ENCODE data around the gene SLC34A2. TPM values are rescaled to one million over a fixed set of nuclear protein-coding genes. Genes with fewer than 3 reads are reported as not detected.
"Not testable (repeated sequence)": the region's sequence is repeated elsewhere in the genome, so short reads cannot be mapped to it uniquely, and the experiment has no call there.

SLC34A2 gene
- total RNA-seq, 2 donors from 2014 or later: not detected

GRCh38 chr4:25638806-25639205, 16.8 kb upstream of the SLC34A2 start:
- Mint-ChIP-seq H3K9me3 (no peaks in the 10 kb centered on the region), H3K36me3 (no peaks in the 10 kb centered on the region), H3K27ac (no peak overlapping the region), H3K4me1 (ENCODE audit: low read depth in 2 of 2) (peaks cover 10 to 16% of the 10 kb centered on the region in 2 donors), H3K27me3 (peaks cover 10 to 26% of the 10 kb centered on the region in 2 donors), H3K4me3 (no peak overlapping the region)
- ATAC-seq (no peak), DNase-seq (ENCODE audit: low spot score) (no peak)

GRCh38 chr4:25650311-25650710, 5.3 kb upstream of the SLC34A2 start:
- no peaks in the 10 kb centered on the region for H3K9me3 Mint-ChIP-seq
- H3K27ac Mint-ChIP-seq: no peak overlapping the region
- ATAC-seq (no peak), DNase-seq (ENCODE audit: low spot score) (no peak)
- H3K4me3 Mint-ChIP-seq: no peak overlapping the region
- peaks cover 6 to 11% of the 10 kb centered on the region in 2 donors for H3K27me3 Mint-ChIP-seq
- H3K4me1 Mint-ChIP-seq (ENCODE audit: low read depth in 2 of 2): no peaks in the 10 kb centered on the region
- H3K36me3 Mint-ChIP-seq: no peaks in the 10 kb centered on the region

- DNase-seq (ENCODE audit: low spot score): no peak
- no peaks in the 10 kb centered on the region for H3K36me3 Mint-ChIP-seq
- H3K4me3 Mint-ChIP-seq: no peak overlapping the region
- no peak overlapping the region for H3K27ac Mint-ChIP-seq
- H3K4me1 Mint-ChIP-seq (ENCODE audit: low read depth in 2 of 2): peaks cover 0 to 4% of the 10 kb centered on the region in 2 donors
- no peak for ATAC-seq
- peaks cover 17 to 19% of the 10 kb centered on the region in 2 donors for H3K27me3 Mint-ChIP-seq
- no peaks in the 10 kb centered on the region for H3K9me3 Mint-ChIP-seq
Measured at GRCh38 chr4:25651682-25652081, 4.0 kb upstream of the SLC34A2 start.

- Mint-ChIP-seq H3K9me3 (no peaks in the 10 kb centered on the region), H3K4me1 (ENCODE audit: low read depth in 2 of 2) (peaks cover 0 to 4% of the 10 kb centered on the region in 2 donors), H3K36me3 (no peaks in the 10 kb centered on the region), H3K27me3 (peaks cover 17 to 20% of the 10 kb centered on the region in 2 donors), H3K4me3 (no peak overlapping the region), H3K27ac (no peak overlapping the region)
- DNase-seq (ENCODE audit: low spot score) (no peak), ATAC-seq (no peak)
Measured at GRCh38 chr4:25654031-25654970, 1.4 kb upstream of the SLC34A2 start.

DNA sequence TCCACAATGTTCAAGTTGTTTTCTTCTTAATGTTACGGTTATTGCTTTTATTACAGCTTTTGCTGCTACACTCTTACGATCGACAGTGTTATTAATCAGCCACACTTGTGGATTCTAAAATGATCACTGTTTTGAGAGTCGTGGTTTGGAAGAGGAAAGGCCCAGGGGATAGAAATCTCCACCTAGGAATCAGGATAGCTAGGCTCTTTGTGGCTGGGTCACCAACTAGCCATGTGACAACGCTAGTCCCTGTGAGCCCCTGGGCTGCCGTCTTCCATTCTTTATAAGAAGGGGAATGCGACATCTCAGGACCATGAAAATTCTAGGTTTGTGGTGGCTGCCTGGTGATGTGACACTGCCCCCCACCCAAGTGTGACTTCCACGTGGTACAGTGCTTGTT, 380 bp downstream of the SLC34A2 start:
- peaks cover 0 to 4% of the 10 kb centered on the region in 2 donors for H3K4me1 Mint-ChIP-seq (ENCODE audit: low read depth in 2 of 2)
- ATAC-seq: no peak
- no peak overlapping the region for H3K27ac Mint-ChIP-seq
- peaks cover 17 to 20% of the 10 kb centered on the region in 2 donors for H3K27me3 Mint-ChIP-seq
- DNase-seq (ENCODE audit: low spot score): no peak
- no peaks in the 10 kb centered on the region for H3K36me3 Mint-ChIP-seq
- no peaks in the 10 kb centered on the region for H3K9me3 Mint-ChIP-seq
- H3K4me3 Mint-ChIP-seq: no peak overlapping the region

DNA sequence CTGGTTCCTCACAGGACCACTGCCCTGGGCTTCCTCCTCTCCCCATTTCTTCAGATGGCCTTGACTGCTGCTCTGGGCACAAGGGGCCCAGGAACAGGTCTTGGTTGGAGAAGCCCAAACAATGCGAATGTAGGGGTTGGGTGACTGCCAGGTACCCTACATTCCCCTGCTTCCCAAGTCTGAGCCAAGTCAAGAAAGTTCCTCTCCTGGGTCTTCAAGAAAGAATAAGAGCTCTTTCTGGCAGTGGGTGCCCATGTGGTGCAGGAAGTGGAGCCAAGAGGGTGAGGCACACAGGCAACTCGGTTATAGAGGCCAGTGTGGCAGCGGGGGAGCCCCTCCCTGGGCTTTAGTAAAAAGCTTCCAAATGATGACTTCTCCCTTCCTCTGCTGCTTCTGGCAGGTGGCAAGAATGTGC, 2.7 kb downstream of the SLC34A2 start:
- no peak overlapping the region for H3K27ac Mint-ChIP-seq
- H3K36me3 Mint-ChIP-seq: no peaks in the 10 kb centered on the region
- no peak for ATAC-seq
- H3K27me3 Mint-ChIP-seq: peaks cover 17 to 20% of the 10 kb centered on the region in 2 donors
- no peak overlapping the region for H3K4me3 Mint-ChIP-seq
- DNase-seq (ENCODE audit: low spot score): no peak
- H3K9me3 Mint-ChIP-seq: no peaks in the 10 kb centered on the region
- peaks cover 0 to 4% of the 10 kb centered on the region in 2 donors for H3K4me1 Mint-ChIP-seq (ENCODE audit: low read depth in 2 of 2)

DNA sequence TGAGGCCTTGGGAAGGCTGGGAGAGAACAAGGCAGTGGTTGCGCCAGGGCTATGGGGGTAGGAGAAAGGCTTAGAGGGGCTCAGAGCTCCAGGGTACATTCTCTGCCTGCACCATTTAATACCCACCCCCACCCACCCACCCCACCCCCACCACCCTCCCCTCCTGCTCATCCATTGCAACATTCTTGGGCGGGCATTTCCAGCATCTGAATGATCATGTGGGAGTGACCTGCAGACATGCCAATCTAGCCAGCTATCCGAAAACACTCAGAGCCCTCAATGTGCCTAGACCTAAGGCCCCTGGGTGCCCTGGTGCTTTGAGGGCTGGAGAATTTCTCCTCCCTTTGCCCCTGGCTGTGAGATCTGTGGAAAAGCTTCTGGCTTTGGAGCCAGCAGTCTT, 3.1 kb downstream of the SLC34A2 start:
- no peaks in the 10 kb centered on the region for H3K36me3 Mint-ChIP-seq
- H3K27me3 Mint-ChIP-seq: peaks cover 17 to 20% of the 10 kb centered on the region in 2 donors
- DNase-seq (ENCODE audit: low spot score): no peak
- no peak for ATAC-seq
- peaks cover 0 to 4% of the 10 kb centered on the region in 2 donors for H3K4me1 Mint-ChIP-seq (ENCODE audit: low read depth in 2 of 2)
- H3K4me3 Mint-ChIP-seq: no peak overlapping the region
- H3K9me3 Mint-ChIP-seq: no peaks in the 10 kb centered on the region
- no peak overlapping the region for H3K27ac Mint-ChIP-seq

DNA sequence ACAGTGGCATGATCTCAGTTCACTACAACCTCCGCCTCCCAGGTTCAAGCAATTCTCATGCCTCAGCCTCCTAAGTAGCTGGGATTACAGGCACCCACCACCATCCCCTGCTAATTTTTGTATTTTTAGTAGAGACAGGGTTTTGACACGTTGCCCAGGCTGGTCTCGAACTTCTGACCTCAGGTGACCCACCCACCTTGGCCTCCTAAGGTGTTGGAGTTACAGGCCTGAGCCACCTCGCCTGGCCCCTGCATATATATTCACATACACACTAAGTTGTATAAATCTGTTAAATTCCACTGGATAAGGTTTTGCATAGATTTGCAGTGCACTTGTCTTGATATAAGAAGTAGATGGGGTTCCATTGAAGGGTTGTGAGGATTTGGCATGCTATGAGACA, 5.8 kb downstream of the SLC34A2 start:
- not testable (repeated sequence) for H3K27me3 Mint-ChIP-seq; H3K9me3 Mint-ChIP-seq; H3K4me1 Mint-ChIP-seq (ENCODE audit: low read depth in 2 of 2); H3K36me3 Mint-ChIP-seq; ATAC-seq; H3K27ac Mint-ChIP-seq; DNase-seq (ENCODE audit: low spot score); H3K4me3 Mint-ChIP-seq

- ATAC-seq (no peak), DNase-seq (ENCODE audit: low spot score) (no peak)
- Mint-ChIP-seq H3K27ac (no peak overlapping the region), H3K4me3 (no peak overlapping the region), H3K27me3 (peaks cover 0 to 4% of the 10 kb centered on the region in 2 donors), H3K4me1 (ENCODE audit: low read depth in 2 of 2) (no peaks in the 10 kb centered on the region), H3K36me3 (no peaks in the 10 kb centered on the region), H3K9me3 (no peaks in the 10 kb centered on the region)
Measured at GRCh38 chr4:25662306-25662705, 6.7 kb downstream of the SLC34A2 start.

GRCh38 chr4:25663781-25664180, 8.1 kb downstream of the SLC34A2 start:
- no peaks in the 10 kb centered on the region for H3K9me3 Mint-ChIP-seq
- H3K27me3 Mint-ChIP-seq: peaks cover 0 to 4% of the 10 kb centered on the region in 2 donors
- no peak overlapping the region for H3K4me3 Mint-ChIP-seq
- no peaks in the 10 kb centered on the region for H3K36me3 Mint-ChIP-seq
- no peaks in the 10 kb centered on the region for H3K4me1 Mint-ChIP-seq (ENCODE audit: low read depth in 2 of 2)
- ATAC-seq (no peak), DNase-seq (ENCODE audit: low spot score) (no peak)
- no peak overlapping the region for H3K27ac Mint-ChIP-seq

DNA sequence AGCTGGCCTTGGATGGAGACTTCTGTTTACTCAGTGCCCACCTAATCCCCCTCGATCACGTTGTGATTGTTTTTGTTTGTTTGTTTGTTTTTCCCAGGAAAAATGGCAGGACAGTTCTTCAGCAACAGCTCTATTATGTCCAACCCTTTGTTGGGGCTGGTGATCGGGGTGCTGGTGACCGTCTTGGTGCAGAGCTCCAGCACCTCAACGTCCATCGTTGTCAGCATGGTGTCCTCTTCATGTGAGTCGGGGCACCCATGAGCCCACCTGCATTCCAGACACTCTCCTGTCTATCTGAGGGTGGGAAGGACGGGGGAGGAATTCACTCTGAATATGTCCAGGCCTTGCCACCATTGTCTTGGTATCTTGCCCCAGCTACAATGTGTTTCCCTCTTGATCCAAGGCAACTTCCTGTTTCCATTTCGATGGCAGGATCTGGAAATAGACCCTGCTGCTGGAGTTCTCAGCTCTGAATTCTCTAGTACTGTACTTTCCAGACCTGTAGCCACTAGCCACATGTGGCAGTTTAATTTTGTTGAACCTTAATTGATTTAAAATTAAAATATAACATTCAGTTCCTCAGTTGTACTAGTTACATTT, 10.5 kb downstream of the SLC34A2 start:
- no peaks in the 10 kb centered on the region for H3K9me3 Mint-ChIP-seq
- ATAC-seq (no peak), DNase-seq (ENCODE audit: low spot score) (no peak)
- H3K4me1 Mint-ChIP-seq (ENCODE audit: low read depth in 2 of 2): no peaks in the 10 kb centered on the region
- no peak overlapping the region for H3K4me3 Mint-ChIP-seq
- peaks cover 0 to 4% of the 10 kb centered on the region in 2 donors for H3K27me3 Mint-ChIP-seq
- no peaks in the 10 kb centered on the region for H3K36me3 Mint-ChIP-seq
- H3K27ac Mint-ChIP-seq: no peak overlapping the region

DNA sequence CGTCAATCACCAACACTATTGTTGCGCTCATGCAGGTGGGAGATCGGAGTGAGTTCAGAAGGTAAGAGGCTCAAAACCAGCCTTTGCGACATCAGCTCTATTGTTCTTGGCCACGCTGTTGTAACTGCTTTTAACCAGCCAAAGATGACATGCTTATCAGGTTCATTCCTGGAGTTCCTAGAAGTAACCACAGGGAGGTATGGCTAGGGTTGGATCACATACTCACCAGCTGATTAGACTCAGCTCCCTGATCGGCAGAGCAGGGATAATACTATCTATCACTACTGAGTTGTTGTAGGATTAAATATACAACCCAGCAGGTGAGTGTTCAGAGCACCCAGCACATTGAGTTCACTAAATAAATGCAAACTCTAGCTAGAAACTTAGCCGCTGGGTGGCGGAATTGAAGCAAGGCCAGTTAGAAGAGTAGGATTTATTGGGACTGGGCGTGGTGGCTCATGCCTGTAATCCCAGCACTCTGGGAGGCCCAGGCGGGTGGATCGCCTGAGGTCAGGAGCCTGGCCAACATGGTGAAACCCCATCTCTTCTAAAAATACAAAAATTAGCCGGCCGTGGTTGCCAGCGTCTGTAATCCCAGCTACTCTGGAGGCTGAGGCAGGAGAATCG, 12.4 kb downstream of the SLC34A2 start:
- H3K4me3 Mint-ChIP-seq: no peak overlapping the region
- H3K36me3 Mint-ChIP-seq: no peaks in the 10 kb centered on the region
- H3K27ac Mint-ChIP-seq: no peak overlapping the region
- no peak for ATAC-seq
- H3K9me3 Mint-ChIP-seq: no peaks in the 10 kb centered on the region
- no peak for DNase-seq (ENCODE audit: low spot score)
- H3K27me3 Mint-ChIP-seq: peaks cover 0 to 8% of the 10 kb centered on the region in 2 donors
- H3K4me1 Mint-ChIP-seq (ENCODE audit: low read depth in 2 of 2): no peaks in the 10 kb centered on the region

GRCh38 chr4:25670991-25671390, 15.3 kb downstream of the SLC34A2 start:
- Mint-ChIP-seq H3K4me3 (no peak overlapping the region), H3K36me3 (no peaks in the 10 kb centered on the region), H3K27me3 (peaks cover 0 to 3% of the 10 kb centered on the region in 2 donors), H3K27ac (no peak overlapping the region), H3K4me1 (ENCODE audit: low read depth in 2 of 2) (no peaks in the 10 kb centered on the region), H3K9me3 (no peaks in the 10 kb centered on the region)
- DNase-seq (ENCODE audit: low spot score) (no peak), ATAC-seq (no peak)

- Mint-ChIP-seq H3K36me3 (no peaks in the 10 kb centered on the region), H3K4me3 (no peak overlapping the region), H3K27me3 (peaks cover 0 to 3% of the 10 kb centered on the region in 2 donors), H3K9me3 (no peaks in the 10 kb centered on the region), H3K4me1 (ENCODE audit: low read depth in 2 of 2) (no peaks in the 10 kb centered on the region), H3K27ac (no peak overlapping the region)
- ATAC-seq: no peak
- DNase-seq (ENCODE audit: low spot score): no peak
Measured at GRCh38 chr4:25672756-25673155, 17.1 kb downstream of the SLC34A2 start.

Data from natural killer cell treated with Interleukin-12 subunit alpha and Interleukin-12 subunit beta and Interleukin-15 and Interleukin-18, amount 100 ng/mL, for 72 hours (primary cell).